Activated CD8-positive, alpha-beta T cell treated with anti-CD3 and anti-CD28 coated beads for 36 hours (primary cell): ENCODE data around the gene MAGED4B. TPM values are rescaled to one million over a fixed set of nuclear protein-coding genes. Genes with fewer than 3 reads are reported as not detected.
"Not testable (repeated sequence)": the region's sequence is repeated elsewhere in the genome, so short reads cannot be mapped to it uniquely, and the experiment has no call there.

Source experiments
- ATAC-seq: fragments of 200-7000 bp; cut with Tn5 transposase; one replicate; pipeline ENCODE4 v1.10.0; 2021; ENCODE audit warnings: mild to moderate bottlenecking, moderate library complexity
- CTCF ChIA-PET: fragments of 350-600 bp; sonication (Branson Sonifier 250); formaldehyde crosslinking; loops from one replicate; lab custom pipeline; 2021; ENCODE audit warnings: antibody characterized with exemption; lab: Charles Lee
- POLR2A ChIA-PET: fragments of 350-600 bp; sonication (Branson Sonifier 250); formaldehyde crosslinking; loops from one replicate; lab custom pipeline; 2021; ENCODE audit warnings: antibody characterized with exemption; lab: Charles Lee
- DNase-seq: peaks from one replicate; pipeline ENCODE4 v3.0.0-alpha.2; 2020
- H3K27ac Mint-ChIP-seq: one replicate; pipeline ENCODE4 v1.8.0; 2021; ENCODE audit warnings: mild to moderate bottlenecking, mixed read lengths
- H3K27me3 Mint-ChIP-seq: one replicate; pipeline ENCODE4 v1.8.0; 2021; ENCODE audit warnings: mixed read lengths
- H3K36me3 Mint-ChIP-seq: one replicate; pipeline ENCODE4 v1.8.0; 2021; ENCODE audit warnings: low read depth, mixed read lengths
- H3K4me1 Mint-ChIP-seq: one replicate; pipeline ENCODE4 v1.8.0; 2021; ENCODE audit warnings: low read depth, mixed read lengths
- H3K4me3 Mint-ChIP-seq: one replicate; pipeline ENCODE4 v1.8.0; 2021; ENCODE audit warnings: mild to moderate bottlenecking, moderate library complexity, mixed read lengths
- H3K9me3 Mint-ChIP-seq: one replicate; pipeline ENCODE4 v1.8.0; 2021; ENCODE audit warnings: mixed read lengths
- CTCF ChIP-seq: fragments of 200-600 bp; IDR thresholded peaks from one replicate; pipeline ENCODE4 v1.8.0; 2022; ENCODE audit warnings: antibody characterized with exemption, mild to moderate bottlenecking
- intact Hi-C: fragments of 100-400 bp; cut with micrococcal nuclease; formaldehyde crosslinking; loops from one replicate; pipeline ENCODE4 v1.10.0; 2022
- total RNA-seq, 2 experiments: library from RNA; stranded (reverse); gene quantifications; one replicate each; pipeline ENCODE4 v1.2.3, GENCODE V29; 2021

MAGED4B gene
- total RNA-seq: 1 to 10 TPM; 1.5 to 1.8 TPM

- H3K4me1 Mint-ChIP-seq, H3K36me3 Mint-ChIP-seq, DNase-seq, H3K27ac Mint-ChIP-seq, H3K9me3 Mint-ChIP-seq, H3K4me3 Mint-ChIP-seq, POLR2A ChIA-PET, intact Hi-C loops, H3K27me3 Mint-ChIP-seq, CTCF ChIA-PET: not testable (repeated sequence)
- peak; percentile 65 for ATAC-seq
These were observed at the start of gene MAGED4B for GRCh38 chrX:52068666-52069640. Gene MAGED4B (minus strand): TSS chrX:52069183. CDS start chrX:52068172, 1,011 bp downstream.

GRCh38 chrX:52118262-52118661, 49.3 kb upstream of the MAGED4B start:
- ATAC-seq (no peak), DNase-seq (no peak)
- no peaks in the 10 kb centered on the region for H3K9me3 Mint-ChIP-seq
- no peaks in the 10 kb centered on the region for H3K4me1 Mint-ChIP-seq
- ChIA-PET POLR2A (no interaction called here), CTCF (no interaction called here)
- no peaks in the 10 kb centered on the region for H3K27me3 Mint-ChIP-seq
- H3K27ac Mint-ChIP-seq: no peak overlapping the region
- no peak overlapping the region for H3K4me3 Mint-ChIP-seq
- TF ChIP-seq CTCF: no peak
- no peaks in the 10 kb centered on the region for H3K36me3 Mint-ChIP-seq
- intact Hi-C loops: no loop called here

GRCh38 chrX:52082578-52082977, 13.6 kb upstream of the MAGED4B start:
- Mint-ChIP-seq H3K9me3 (no peaks in the 10 kb centered on the region), H3K4me3 (no peak overlapping the region), H3K27me3 (no peaks in the 10 kb centered on the region), H3K4me1 (peaks cover 6% of the 10 kb centered on the region), H3K27ac (no peak overlapping the region), H3K36me3 (no peaks in the 10 kb centered on the region)
- no peak for TF ChIP-seq CTCF
- POLR2A ChIA-PET: no interaction called here
- no peak for ATAC-seq
- DNase-seq: no peak
- intact Hi-C loops: no loop called here
- CTCF ChIA-PET: no interaction called here

GRCh38 chrX:52078131-52078530, 9.1 kb upstream of the MAGED4B start:
- DNase-seq (no peak), ATAC-seq (no peak)
- intact Hi-C loops: no loop called here
- CTCF ChIA-PET: no interaction called here
- H3K4me1 Mint-ChIP-seq: peaks cover 6% of the 10 kb centered on the region
- TF ChIP-seq CTCF: no peak
- H3K27me3 Mint-ChIP-seq: no peaks in the 10 kb centered on the region
- no peaks in the 10 kb centered on the region for H3K9me3 Mint-ChIP-seq
- H3K4me3 Mint-ChIP-seq: no peak overlapping the region
- no peaks in the 10 kb centered on the region for H3K36me3 Mint-ChIP-seq
- POLR2A ChIA-PET: no interaction called here
- no peak overlapping the region for H3K27ac Mint-ChIP-seq

GRCh38 chrX:52042288-52042687, 26.7 kb downstream of the MAGED4B start:
- H3K9me3 Mint-ChIP-seq, H3K27ac Mint-ChIP-seq, H3K4me3 Mint-ChIP-seq, ATAC-seq, H3K27me3 Mint-ChIP-seq, POLR2A ChIA-PET, intact Hi-C loops, CTCF ChIA-PET, DNase-seq, H3K36me3 Mint-ChIP-seq, H3K4me1 Mint-ChIP-seq: not testable (repeated sequence)

- ATAC-seq (no peak), DNase-seq (no peak)
- ChIA-PET CTCF (no interaction called here), POLR2A (no interaction called here)
- H3K27ac Mint-ChIP-seq: no peak overlapping the region
- H3K9me3 Mint-ChIP-seq: no peaks in the 10 kb centered on the region
- no peaks in the 10 kb centered on the region for H3K4me1 Mint-ChIP-seq
- no peak overlapping the region for H3K4me3 Mint-ChIP-seq
- H3K36me3 Mint-ChIP-seq: no peaks in the 10 kb centered on the region
- TF ChIP-seq CTCF: no peak
- H3K27me3 Mint-ChIP-seq: peaks cover 6% of the 10 kb centered on the region
- intact Hi-C loops: no loop called here
These were observed 34.8 kb downstream of the MAGED4B start for GRCh38 chrX:52034211-52034610.
